MCF 10A (cell line): ENCODE measurements around the gene SERINC5. TPM values are rescaled to one million over a fixed set of nuclear protein-coding genes. Genes with fewer than 3 reads are reported as not detected.

Source experiments
- BruUV-seq: library from RNA; stranded (reverse); fragments of 400-500 nt; replicated peaks from 2 replicates; lab custom pipeline; 2021; lab: Mats Ljungman, UMichigan
- CTCF ChIA-PET: fragments of 300-600 bp; sonication (Branson Sonifier 250); formaldehyde crosslinking; extraction: SDS; loops from one replicate; lab custom pipeline; 2021; ENCODE audit warnings: antibody characterized with exemption, inconsistent platforms; lab: Yijun Ruan, JAX
- POLR2A ChIA-PET: fragments of 300-600, 350-650 bp; sonication (Branson Sonifier 250); formaldehyde crosslinking; extraction: SDS; loops from one replicate; lab custom pipeline; 2020; ENCODE audit warnings: antibody characterized with exemption, inconsistent platforms; lab: Yijun Ruan, JAX
- DNase-seq: peaks from one replicate; pipeline ENCODE4 v3.0.0-alpha.2; 2018; ENCODE audit not compliant: unreplicated experiment
- H3K27ac Mint-ChIP-seq: one replicate; pipeline ENCODE4 v1.8.0; 2022; ENCODE audit warnings: mild to moderate bottlenecking, low read depth, mixed read lengths; ENCODE audit not compliant: unreplicated experiment
- H3K27me3 Mint-ChIP-seq: one replicate; pipeline ENCODE4 v1.8.0; 2022; ENCODE audit warnings: mixed read lengths; ENCODE audit not compliant: insufficient read depth, unreplicated experiment
- H3K36me3 Mint-ChIP-seq: one replicate; pipeline ENCODE4 v1.8.0; 2022; ENCODE audit warnings: mild to moderate bottlenecking, moderate library complexity, mixed read lengths; ENCODE audit not compliant: insufficient read depth, unreplicated experiment
- H3K4me1 Mint-ChIP-seq: one replicate; pipeline ENCODE4 v1.8.0; 2022; ENCODE audit warnings: mixed read lengths; ENCODE audit not compliant: insufficient read depth, unreplicated experiment
- H3K4me3 Mint-ChIP-seq: one replicate; pipeline ENCODE4 v1.8.0; 2022; ENCODE audit warnings: mild to moderate bottlenecking, moderate library complexity, mixed read lengths; ENCODE audit not compliant: unreplicated experiment
- H3K9me3 Mint-ChIP-seq: one replicate; pipeline ENCODE4 v1.8.0; 2022; ENCODE audit warnings: mixed read lengths; ENCODE audit not compliant: unreplicated experiment
- intact Hi-C: fragments of 100-400 bp; cut with micrococcal nuclease; formaldehyde crosslinking; loops from 2 replicates; pipeline ENCODE4 v1.14.1; 2022
- total RNA-seq: library from RNA; stranded (reverse); gene quantifications from 2 replicates; pipeline ENCODE4 v1.2.3, GENCODE V29; 2022
- TF ChIP-seq, protein P1 (sequence below): fragments of 200-600 bp; IDR thresholded peaks from one replicate; pipeline ENCODE4 v1.8.0; 2022; ENCODE audit warnings: antibody characterized with exemption, mild to moderate bottlenecking; ENCODE audit not compliant: unreplicated experiment

Gene SERINC5
- total RNA-seq, 1 experiment from 2014 or later = 17.1 TPM

DNA sequence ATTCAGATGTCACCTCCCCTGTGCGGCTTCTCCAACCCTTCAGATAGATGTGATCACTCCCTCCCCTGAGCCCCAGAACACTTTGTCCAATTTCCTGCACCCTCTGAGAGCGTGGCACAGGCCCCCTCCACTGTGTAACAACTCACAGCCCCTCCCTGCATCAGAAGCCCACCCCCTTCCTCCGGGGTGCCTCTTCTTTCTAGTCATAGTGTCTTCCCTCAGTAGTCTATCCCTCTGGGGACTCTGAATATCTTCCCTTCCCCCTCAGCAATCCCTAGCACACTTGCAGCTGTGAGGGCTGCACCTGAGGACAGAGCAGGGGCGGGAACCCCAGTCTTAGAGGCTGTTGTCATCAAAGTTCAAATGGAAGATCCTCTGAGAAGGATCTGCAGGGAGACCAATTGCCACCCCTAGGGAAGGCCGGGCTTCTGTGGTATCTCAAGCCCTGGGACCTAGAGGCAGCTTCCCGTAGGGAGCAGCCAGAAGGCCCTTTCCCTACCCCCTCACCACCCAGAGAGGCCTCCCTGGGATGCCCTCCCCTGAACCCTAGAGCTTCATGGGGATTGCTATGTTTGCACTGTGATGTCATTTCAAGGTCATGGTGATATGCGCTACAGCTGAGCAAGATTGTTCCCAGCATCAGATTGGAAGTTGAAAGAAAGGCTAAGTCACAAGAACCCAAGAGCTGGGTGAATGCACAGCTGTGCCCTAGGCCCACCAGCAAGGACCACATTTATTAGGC, 150.0 kb downstream of the SERINC5 start:
- Mint-ChIP-seq H3K36me3 (no peaks in the 10 kb centered on the region), H3K9me3 (peaks cover 7% of the 10 kb centered on the region), H3K4me3 (no peak overlapping the region), H3K4me1 (no peaks in the 10 kb centered on the region), H3K27me3 (no peaks in the 10 kb centered on the region), H3K27ac (no peak overlapping the region)
- intact Hi-C loops = no loop called here
- ChIA-PET POLR2A (no interaction called here), CTCF (interaction anchor here (1.3 to 1.8 kb wide), 3 partner anchors 14 to 202 kb away, joined by 4 to 10 read pairs (median 7); no protein-coding TSS in a partner anchor)
- DNase-seq = no peak
- TF ChIP-seq, protein P1, sequence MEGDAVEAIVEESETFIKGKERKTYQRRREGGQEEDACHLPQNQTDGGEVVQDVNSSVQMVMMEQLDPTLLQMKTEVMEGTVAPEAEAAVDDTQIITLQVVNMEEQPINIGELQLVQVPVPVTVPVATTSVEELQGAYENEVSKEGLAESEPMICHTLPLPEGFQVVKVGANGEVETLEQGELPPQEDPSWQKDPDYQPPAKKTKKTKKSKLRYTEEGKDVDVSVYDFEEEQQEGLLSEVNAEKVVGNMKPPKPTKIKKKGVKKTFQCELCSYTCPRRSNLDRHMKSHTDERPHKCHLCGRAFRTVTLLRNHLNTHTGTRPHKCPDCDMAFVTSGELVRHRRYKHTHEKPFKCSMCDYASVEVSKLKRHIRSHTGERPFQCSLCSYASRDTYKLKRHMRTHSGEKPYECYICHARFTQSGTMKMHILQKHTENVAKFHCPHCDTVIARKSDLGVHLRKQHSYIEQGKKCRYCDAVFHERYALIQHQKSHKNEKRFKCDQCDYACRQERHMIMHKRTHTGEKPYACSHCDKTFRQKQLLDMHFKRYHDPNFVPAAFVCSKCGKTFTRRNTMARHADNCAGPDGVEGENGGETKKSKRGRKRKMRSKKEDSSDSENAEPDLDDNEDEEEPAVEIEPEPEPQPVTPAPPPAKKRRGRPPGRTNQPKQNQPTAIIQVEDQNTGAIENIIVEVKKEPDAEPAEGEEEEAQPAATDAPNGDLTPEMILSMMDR = no peak
- no TSS peak for BruUV-seq

GRCh38 chr5:80103371-80103770, 152.5 kb downstream of the SERINC5 start:
- H3K36me3 Mint-ChIP-seq = no peaks in the 10 kb centered on the region
- H3K27ac Mint-ChIP-seq = no peak overlapping the region
- H3K27me3 Mint-ChIP-seq = no peaks in the 10 kb centered on the region
- ChIA-PET POLR2A (no interaction called here), CTCF (interaction anchor here (1.9 to 2.1 kb wide), 2 partner anchors 12 to 204 kb away, joined by 6 to 10 read pairs; no protein-coding TSS in a partner anchor)
- H3K9me3 Mint-ChIP-seq = peaks cover 7% of the 10 kb centered on the region
- no TSS peak for BruUV-seq
- no peak overlapping the region for H3K4me3 Mint-ChIP-seq
- TF ChIP-seq, protein P1 = no peak
- no peaks in the 10 kb centered on the region for H3K4me1 Mint-ChIP-seq
- intact Hi-C loops = no loop called here
- DNase-seq = no peak

DNA sequence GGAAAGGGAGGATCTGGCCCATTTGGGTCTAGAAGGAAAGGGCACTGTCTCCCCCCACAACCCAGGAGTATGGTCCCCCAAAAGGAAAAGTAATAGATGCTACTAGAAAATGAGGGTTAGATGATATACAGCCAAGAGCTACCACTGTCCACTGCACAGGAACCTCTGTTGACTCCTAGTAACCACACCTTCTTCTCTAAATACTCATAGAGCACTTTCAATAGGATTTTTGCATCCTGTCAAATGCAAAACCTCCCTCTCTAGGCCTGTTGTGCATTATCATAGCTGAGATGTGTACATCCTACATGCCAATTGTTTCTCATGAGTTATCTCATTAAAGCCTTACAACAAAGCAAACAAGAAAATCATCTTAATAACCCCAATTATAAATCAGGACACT, 153.9 kb downstream of the SERINC5 start:
- Mint-ChIP-seq H3K9me3 (peaks cover 5% of the 10 kb centered on the region), H3K27me3 (no peaks in the 10 kb centered on the region), H3K4me3 (no peak overlapping the region), H3K27ac (no peak overlapping the region), H3K4me1 (no peaks in the 10 kb centered on the region), H3K36me3 (no peaks in the 10 kb centered on the region)
- BruUV-seq = no TSS peak
- TF ChIP-seq, protein P1 = no peak
- POLR2A ChIA-PET = no interaction called here
- no peak for DNase-seq
- intact Hi-C loops = no loop called here
- CTCF ChIA-PET = interaction anchor here (1.9 to 2.1 kb wide), 2 partner anchors 10 to 206 kb away, joined by 6 to 10 read pairs; no protein-coding TSS in a partner anchor

GRCh38 chr5:80097451-80097850, 158.4 kb downstream of the SERINC5 start:
- DNase-seq = no peak
- ChIA-PET POLR2A (interaction anchor here (0.6 to 1.2 kb wide), 3 partner anchors 30 to 556 kb away, joined by 3 to 5 read pairs (median 4); no protein-coding TSS in a partner anchor), CTCF (interaction anchor here (0.7 to 14.4 kb wide), 2 partner anchors 210 to 556 kb away, joined by 3 to 304 read pairs; no protein-coding TSS in a partner anchor)
- H3K9me3 Mint-ChIP-seq = no peaks in the 10 kb centered on the region
- H3K36me3 Mint-ChIP-seq = no peaks in the 10 kb centered on the region
- H3K4me3 Mint-ChIP-seq = no peak overlapping the region
- H3K27me3 Mint-ChIP-seq = no peaks in the 10 kb centered on the region
- H3K27ac Mint-ChIP-seq = no peak overlapping the region
- H3K4me1 Mint-ChIP-seq = no peaks in the 10 kb centered on the region
- TF ChIP-seq, protein P1 = no peak
- no TSS peak for BruUV-seq
- intact Hi-C loops = no loop called here
